ENCODE data around the gene LCAT.

LCAT gene

DNA sequence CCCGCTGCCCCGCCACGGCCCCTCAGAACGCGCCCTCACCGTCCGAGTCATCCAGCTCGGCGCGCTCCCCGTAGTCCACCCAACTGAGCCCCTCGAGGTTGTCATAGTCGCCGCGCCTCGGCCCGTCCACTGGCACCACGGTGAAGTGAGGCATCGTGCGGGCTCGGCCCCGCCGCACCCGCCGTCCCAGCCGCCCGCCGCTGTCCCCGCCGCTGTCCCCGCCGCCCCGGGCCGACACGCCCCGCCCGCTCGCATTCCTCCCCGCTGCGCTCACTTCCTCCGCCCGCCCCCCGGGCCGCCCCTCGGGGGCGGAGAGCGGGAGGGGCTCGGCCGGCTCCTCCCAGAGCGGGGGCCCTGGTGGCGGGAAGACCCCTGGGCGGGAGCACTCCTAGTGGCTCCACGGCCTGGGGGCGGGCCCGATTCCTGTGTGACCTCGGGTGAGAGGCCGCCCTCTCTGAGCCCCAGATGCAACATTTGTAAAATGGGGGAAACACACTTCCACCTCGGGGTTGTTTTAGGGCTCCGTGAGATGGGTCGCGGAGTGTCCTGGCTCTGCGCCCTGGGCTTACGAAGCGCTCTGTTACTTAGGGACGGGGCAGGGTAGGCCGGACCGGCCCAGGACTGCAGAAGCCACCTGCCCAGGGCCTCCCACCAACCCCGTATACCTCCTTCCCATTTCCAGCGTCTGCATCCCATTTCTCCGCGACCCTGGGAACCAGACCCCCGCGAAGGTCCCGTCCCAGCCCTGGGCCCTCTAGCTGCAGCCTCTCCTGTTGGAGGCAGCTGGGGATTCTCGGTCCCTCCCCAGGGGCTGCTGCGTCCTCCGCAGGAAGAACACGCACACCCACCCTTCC lies 24.7 kb upstream of the LCAT start, which contains the start of gene SLC12A4:
Gene SLC12A4, minus strand, starts transcription at position 238 of the 854 bp plus-strand sequence. Its CDS starts 84 bp downstream, at position 154.
- peak; percentile 87 for DNase-seq

DNA sequence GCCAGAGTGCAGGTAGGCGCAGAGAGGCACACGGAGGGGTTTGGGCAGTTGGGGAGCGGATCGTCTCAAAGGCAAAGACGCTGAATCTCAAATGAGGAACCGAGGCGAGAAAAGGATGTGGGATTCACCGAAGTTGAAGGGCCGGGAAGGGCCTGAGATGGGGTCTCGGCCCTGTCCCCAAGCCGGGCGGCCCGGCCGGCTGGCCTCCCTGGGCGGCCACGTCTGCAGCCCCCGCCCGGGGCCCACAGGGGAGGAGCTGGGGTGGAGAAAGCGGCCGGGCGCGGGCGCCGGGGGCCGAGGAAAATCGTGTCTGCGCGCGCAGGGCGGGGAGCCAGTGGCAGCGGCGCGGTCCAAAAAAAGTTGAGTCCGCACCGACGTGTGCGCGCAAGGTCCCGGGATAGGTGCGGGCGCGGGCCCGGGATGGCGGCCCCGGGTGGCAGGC lies 24.1 kb upstream of the LCAT start:
- DNase-seq, result no peak

DNA sequence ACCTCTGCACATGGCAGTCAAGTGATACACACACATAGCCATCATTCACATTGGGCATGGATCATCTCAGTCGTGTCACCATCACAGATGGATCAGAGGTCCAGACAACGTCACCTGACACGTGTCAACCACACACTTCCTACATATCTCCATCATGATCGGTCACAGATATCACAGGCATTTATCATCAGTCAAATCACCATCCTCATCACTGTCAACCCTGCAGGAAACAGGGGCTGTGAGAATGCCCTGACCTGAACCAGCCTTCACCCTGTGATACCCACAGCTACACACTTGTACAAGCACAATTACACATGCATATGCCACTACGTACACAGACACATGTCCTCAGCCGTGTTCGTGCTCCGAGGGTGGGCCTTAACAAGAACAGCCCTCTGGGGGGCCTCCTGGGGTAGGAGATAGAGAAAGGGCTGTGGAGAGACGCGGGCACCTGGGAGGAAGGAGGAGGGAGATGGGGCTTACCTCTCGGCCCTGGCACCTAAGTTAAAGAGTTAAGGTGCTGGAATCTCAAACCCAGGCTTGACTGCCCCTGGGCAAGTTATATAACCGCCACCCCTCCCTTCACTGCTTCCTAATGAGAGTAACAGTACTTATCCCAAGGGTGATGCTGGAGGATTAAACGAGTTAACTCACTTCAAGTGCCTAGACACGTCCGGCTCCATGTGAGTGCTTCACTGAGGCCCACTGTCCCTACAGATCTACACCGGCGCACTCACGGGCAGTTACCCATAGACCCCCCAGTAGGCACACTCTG lies 23.4 kb upstream of the LCAT start:
- DNase-seq, result no peak

DNA sequence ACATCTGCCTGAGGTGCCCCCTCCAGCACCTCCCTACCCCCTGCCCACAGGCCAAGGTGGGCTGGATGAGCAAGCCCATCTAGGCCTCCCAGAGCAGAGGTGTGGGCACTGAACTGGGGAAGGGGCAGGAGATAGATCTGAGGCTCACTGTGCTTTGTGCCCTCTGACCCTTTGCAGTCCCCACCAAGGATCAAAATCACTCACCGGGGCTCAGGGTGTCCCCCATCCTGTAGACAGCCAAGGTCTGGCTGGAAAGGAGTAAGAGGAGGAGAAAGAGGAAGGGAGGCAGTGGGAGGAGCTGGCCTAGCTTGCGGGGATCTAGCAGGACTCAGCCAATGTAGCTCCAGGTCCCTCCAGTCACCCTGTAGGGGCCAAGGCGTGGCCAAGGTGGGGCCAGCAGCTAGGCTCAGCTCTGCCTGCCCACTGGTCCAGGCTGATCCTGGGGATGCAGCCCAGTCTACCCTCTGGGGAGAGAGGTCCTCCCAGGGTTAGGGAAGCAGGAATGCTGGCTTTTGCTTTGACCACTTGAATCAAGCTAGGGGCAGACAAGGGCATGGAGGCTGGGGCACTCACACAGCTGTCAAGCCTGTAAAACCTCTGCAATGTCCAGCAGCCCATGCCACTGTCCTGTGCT lies 22.7 kb upstream of the LCAT start:
- no peak for DNase-seq

DNA sequence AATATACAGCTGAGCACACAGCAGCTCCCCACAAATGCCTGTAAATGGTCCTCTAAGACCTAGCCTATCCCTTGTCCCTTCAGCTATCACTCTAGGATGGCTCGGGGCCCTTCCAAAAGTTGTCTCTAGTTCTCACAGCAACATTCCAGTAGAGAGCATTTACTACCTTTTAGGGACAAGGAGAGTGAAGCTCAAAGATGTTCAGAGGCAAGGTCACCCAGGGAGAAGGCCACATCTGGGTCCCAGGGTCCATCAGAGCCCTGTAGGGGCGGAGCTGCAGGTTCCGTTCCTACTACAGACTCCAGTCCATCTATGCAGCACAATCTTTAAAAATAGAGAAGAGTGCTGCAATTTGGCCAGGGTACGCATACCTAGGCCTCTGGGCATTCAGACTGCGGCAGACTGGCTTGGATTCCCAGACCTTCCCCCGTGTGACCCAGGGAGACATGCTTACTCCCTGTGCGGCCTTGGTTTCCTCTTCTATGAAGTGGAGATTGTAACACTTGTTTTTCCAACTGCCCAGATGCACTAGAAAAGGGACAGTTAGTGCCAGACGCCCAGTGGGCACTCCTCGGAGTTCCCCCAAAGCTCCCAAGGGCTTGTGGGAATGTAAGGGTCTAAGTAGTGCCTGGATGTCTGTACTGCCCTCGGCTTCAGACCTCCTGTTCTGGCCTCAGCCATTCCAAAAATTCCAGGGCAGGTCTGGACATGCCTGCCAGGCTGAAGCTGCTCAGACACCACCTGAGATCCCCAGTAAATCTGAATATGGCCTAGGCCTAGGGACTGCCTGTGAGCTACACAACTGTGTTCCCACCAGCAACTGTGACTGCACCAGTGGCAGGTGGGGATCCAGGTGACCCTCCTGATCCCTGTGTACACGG lies 22.0 kb upstream of the LCAT start:
- no peak for DNase-seq

DNA sequence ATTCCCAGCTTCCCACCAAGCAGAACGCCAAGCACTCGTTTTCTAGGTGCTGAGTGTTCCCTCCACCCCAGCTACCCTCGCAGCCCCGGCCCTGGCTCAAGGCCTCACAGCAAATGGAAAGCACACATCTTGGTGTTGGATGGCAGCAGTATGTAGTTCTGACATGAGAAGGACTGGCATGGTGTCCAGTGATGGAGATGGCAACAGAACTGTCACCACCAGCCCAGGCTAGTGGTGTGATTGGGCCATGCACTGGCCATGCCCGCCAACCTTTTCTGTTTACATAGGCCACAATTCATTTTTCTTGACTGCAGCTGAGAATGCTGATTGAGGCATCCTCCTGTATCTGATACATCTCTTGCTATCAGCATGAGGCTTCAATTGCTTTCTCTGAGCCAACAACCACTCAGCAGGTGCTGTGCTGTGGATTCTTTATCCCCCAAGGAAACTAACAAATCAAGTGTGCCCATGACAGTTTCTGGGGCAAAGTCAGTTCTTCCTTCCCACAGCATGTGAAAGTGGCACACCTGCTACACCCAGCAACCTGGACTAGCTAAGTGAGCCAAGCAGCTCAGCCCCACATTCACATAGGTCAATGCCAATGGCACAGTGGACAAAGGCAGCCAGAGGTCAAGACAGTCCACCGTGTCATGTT lies 20.7 kb upstream of the LCAT start:
- DNase-seq, result no peak

DNA sequence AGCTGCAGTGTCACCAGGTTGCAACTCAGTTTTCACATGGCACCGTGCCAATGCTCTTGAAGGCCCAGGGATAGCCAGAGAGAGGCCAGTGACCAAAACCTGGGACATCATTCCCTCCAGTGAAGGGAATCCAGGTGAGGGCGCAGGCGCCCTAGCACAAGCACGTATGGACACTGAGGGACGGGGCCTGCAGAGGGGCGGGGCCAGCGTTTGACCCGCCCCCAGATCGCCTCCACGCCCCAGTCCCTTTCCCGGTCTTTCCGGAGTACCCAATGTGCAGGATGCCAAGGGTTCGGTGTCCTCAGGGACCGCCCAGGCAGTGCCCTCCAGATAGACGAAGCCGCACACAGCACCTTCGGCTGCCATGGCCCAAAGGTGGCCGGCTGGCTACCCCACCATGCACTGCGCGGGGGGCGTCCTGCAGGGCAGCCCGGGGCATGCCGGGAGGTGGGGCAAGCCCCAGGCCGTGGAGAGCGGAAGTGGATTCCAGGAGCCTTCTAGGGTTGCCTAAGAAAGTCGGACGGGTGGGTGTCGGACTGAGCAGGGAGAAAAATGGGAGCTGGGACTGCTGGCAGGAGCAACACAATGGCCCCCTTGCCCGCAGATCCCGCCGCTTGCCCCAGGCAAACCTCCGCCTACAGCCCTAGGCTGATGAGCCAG lies 19.9 kb upstream of the LCAT start:
- no peak for DNase-seq

DNA sequence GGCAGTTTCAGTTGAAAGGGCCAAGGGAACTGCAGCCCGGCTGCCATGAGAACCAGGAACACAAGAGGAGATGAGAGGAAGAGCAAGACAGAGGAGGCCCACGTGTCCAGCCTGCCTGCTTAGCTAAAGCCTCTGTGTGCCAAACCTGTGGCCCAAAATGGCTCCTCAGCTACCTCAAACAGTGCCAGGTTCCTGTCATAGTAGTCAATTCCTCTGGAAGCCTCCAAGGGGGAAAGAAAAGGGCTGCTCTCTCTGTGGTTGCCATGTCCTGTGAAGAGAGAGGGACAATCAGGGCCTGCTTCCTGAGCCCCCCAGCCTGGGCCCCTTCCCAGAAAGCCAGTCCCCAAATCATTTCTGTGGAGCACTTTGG lies 19.4 kb upstream of the LCAT start:
- DNase-seq, result no peak

DNA sequence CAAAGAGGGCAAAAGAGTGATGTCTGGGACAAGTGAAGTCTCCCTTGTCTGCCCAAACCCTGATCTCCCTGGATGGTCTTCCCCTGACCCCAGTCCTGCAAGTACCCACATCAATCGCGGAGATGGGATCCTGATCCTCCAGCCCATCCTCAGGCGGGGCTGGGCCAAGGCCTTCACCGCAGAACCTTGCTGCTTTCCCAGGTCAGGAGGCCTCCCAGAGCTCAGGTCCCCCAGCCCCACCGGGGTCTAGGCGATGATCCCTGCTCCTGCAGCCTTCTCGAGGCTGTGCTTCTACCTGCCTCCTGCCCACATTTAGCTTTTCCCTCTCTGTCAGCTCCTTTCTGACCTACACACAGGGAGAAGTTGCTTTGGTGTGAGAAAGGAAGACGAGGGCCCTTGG lies 18.2 kb upstream of the LCAT start:
- DNase-seq, result no peak

DNA sequence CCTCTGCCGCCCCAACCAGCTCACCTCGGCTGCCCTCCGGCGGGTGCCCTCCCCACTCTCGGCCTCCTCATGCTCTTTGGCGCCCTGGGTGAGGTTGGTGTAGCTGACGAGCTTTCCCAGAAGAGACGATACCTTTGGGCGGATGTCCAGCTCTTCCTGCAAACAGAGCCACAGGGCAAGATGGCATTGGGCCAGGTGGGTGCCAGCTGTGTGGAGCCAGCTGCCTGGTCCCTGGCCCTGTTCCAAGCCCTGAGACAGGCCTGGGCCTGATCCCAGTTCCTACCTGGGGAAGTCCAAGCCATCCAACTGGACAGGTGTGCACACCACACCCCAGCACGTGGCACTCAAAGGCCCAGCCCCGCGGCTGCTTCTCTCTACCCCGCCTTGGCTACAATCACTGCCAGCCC lies 17.6 kb upstream of the LCAT start:
- DNase-seq, result no peak

DNA sequence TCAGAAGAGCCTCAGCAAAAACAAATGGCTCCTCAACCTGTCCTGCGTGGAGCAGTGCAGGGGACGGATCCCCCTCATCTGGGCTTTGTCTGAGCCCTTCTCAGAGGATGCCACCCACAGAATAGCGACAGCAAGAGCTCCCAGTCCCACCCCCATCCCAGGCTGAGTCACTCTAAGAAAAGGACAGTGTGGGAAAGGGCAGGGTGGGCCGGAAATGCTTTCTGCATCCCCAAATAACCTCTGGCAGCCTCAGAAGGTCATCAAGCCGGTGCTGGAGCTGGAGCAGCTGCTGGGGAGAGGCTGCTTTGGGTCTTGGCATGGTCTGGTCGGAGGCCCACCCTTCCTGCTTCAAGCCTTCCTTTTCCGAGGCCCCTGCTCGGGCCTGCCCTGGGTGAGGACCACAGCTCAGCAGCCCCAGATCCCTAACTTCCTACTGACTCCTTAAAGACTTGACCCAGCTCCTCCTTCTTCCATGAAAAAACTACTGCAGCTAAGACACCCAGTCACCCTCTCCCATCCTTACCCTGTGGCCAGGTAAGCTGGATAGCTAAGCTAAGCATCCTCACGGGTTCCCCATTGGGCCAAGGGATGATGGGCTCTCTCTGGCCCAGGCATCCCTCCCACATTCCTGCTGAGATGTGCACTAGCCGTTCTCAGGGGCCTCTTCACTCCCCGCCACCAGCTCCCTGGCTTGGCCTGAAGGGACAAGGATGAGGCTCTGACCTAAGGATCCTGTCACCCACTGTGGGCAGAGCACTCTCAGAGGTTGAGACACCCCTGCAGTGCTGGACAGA lies 15.8 kb upstream of the LCAT start:
- no peak for DNase-seq

DNA sequence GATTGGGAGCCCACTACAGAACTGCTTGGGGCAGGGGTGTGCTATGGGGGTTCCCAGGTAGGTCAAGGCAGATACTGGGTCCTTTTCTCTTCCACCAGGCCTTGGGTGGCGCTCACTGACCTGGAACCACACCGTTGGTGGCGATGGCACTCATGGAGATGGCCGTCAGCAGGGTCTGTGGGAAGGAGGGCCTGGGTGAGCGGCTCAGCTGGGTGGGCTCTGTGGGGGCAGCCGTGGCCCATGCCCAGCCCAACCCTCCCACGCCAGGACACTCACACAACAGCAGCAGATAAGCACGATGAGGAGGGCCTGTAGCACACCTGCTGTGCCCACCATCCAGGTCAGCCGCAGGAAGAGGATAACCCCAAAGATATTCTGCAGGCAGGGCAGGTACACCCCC lies 13.7 kb upstream of the LCAT start:
- no peak for DNase-seq

DNA sequence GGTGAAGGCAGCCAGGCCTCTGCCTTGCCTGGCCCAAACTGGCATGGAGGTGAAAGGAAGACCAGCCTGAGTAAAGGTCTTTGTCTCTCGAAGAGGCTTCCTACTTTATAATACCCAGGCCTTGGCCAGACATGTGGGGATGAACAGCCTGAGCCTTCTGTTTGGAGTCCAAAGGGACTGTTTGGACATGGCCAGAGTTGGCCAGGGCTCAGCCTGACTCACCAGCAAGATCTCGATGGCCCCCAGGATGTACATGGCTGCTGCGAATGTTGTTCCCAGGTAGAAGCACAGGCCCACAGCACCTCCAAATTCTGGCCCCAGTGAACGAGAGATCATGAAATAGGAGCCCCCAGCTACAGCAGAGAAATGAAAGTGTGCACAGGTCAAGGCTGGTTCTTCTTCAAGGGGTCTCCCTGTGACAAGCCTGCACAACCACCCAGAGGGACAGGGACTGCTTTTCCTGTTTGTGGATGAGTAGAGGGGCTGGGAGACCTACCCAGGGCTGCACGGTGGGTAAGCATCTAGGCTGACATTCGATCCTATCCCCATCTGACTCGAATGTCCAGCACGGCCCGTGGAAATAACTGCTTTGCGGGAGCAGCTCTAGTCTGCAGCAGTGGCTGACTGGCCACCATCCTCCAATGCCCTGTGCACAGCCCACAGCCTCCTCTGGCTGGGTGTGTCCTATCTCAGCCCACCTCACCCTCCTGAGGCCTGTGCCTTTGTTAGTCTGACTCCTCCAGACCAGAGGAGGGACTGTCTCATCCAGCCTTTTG lies 10.7 kb upstream of the LCAT start:
- no peak for DNase-seq

DNA sequence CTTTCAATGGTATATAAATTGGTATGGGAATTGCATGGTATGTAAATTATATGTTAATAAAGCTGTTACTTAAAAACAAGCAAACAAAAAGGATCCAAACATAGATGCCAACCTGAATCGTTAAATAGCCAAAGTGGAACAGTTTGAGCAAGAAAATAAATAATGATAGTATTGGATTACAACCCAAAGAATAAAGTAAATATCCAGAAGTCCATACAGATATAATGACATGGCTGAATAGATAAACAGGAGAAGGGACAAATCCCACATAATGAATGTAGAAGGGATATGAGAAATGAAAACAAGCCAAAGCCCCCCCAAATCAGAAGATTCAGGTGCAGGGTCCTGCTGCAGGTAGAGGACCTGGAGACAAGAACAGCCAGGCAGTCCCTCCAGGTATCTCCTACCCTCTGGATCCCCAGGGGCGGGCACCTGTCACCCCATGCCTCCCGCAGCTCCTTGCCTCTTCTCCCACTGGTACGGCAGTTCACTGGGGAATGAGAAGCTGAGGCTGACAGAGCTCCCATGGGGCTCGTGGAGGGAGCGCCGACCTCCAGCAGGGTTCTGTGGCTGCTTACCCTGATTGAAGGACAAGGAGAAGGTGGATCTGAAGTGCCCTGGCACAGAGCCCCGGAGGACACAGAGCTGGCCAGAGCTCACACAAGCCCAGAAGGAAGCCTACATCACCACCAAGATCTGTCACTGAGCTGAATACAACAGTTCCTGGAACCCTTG lies 9.9 kb upstream of the LCAT start:
- DNase-seq, result no peak

DNA sequence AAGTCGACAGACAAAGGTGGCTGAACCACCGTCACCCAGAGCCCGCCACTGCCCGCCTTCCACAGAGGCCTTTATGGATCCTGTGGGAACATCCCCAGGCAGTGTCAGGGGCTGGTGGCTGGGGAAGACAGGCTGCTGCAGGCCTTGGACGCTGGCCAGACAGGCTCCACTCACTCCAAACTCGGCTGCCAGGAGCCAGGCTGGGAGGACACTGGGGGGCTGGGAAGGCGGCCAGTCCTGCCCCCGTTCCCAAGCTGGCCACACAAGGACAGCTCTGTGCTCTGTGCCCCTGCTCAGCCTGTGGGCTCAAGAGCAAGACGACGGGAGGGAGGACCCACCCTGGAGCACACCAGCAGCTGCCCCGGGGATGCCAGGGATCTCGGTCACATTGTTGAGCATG lies 7.6 kb upstream of the LCAT start:
- no peak for DNase-seq

DNA sequence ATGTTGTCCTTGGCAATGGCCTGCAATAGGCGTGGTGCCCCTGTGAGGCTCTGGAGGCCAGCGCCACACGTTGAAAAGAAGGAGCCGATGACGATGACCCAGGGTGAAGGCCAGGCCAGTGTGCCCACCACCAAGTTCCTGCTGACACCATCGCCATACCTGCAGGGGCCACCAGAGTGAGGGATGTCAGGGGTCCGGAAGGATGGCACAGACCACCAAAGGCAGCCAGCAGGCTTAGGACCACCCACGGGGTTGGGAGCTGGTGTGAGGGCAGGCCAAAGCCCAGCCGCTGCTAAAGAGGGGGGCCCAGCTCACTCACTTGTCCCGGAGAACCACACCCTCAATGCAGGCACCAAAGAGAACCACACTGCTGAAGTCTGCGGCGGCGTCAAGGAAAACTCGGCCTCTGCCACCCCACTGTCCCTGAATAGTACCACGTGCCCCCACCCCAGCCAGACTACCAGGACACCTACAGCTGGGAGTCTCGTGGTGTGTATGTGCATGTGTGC lies 6.5 kb upstream of the LCAT start:
- DNase-seq, result no peak

DNA sequence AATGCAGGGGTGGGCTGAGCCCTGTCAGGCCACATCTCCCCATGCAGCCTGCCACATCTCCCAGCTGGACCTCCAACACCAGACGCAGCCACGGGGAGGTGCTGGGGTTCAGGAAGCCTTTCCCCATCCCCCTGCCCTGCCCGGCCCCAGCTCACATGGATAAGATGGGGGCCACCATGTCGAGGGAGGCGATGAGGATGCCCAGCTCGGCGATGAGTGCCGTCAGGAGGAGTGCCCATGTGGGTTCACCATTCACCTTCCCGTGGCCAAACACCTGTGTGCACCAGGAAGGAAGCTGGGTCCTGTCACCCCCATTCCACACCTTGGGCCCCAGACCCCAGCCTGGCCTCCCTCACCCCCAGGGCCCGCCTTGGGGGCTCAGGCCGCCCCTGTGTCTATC lies 5.7 kb upstream of the LCAT start:
- no peak for DNase-seq

DNA sequence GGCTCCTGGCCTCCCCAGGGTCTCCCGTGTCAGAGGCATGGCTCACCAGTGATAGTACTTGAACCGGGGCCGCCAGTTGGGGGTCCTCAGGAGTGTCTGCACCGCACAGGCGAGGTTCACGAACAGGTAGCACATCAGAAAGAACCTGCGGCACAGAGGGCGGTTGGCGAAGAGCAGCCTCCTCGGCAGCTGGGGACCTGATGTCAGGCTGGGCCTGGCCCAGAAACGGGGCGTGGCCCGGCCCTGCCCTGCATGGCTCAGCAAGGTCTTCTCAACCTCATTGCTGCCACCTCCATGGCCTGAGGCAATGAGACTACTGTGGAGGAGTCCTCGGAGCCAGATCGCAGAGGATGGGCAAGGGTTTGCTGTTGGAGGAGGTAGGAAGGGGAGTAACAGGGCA lies 4.1 kb upstream of the LCAT start:
- no peak for DNase-seq

DNA sequence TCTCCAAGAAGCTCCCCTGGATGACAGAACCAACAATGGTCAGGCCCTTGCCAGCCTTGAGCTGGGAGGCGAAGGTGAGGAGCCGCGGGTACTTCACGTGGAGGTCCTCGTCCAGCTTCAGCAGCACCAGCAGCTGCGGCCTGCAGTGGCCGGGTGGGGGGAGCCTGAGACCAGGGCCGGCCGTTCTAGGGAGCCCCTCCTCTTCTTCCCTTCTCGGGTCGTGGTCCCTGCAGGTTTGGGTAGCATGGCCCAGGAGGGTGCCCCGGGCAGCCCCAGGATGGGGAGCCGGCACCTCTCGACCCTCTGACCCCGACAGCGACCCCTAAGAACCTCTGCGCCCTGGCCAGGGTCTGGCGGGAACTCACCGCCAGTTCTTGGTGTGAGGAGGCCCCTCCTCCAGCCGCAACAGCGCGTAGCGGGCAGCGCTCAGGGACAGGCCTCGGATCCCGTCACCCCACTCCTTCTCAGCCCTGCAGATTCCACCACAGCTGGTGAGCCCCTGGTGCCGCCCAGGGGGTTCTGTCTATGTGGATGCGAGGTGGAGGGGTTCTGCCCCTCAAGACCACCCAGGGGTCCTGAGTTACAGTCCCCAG lies 3.1 kb upstream of the LCAT start:
- DNase-seq, result no peak
